GM23338 (cell line): Measurements from ENCODE around the gene DUS3L. TPM values are rescaled to one million over a fixed set of nuclear protein-coding genes. Genes with fewer than 3 reads are reported as not detected.

Experiments
- ATAC-seq: fragments of 200-7000 bp; cut with Tn5 transposase; 3 replicates; pipeline ENCODE4 v1.9.1; 2020
- DNase-seq: peaks from one replicate; pipeline ENCODE4 v3.0.0-alpha.2; 2015; ENCODE audit warnings: low spot score
- H2AFZ ChIP-seq: fragments of 200-600 bp; sonication (generic); 2 replicates; pipeline ENCODE4 v1.8.0; 2016; ENCODE audit warnings: antibody characterized with exemption, mild to moderate bottlenecking, moderate library complexity
- H3F3A ChIP-seq: fragments of 200-600 bp; sonication (generic); replicated peaks from 2 replicates; pipeline ENCODE4 v1.8.0; 2017; ENCODE audit warnings: antibody characterized with exemption, mixed run types, low read depth
- H3K27ac ChIP-seq: fragments of 200-600 bp; sonication (generic); 2 replicates; pipeline ENCODE4 v1.6.1; 2016; ENCODE audit warnings: low read depth
- H3K27me3 ChIP-seq: fragments of 200-600 bp; sonication (generic); 2 replicates; pipeline ENCODE4 v1.8.0; 2016; ENCODE audit warnings: mild to moderate bottlenecking, mixed run types, moderate library complexity; ENCODE audit not compliant: insufficient read depth
- H3K36me3 ChIP-seq: fragments of 200-600 bp; sonication (generic); 2 replicates; pipeline ENCODE4 v1.8.0; 2016; ENCODE audit warnings: mild to moderate bottlenecking; ENCODE audit not compliant: insufficient read depth
- H3K4me1 ChIP-seq: fragments of 200-600 bp; sonication (generic); 2 replicates; pipeline ENCODE4 v1.8.0; 2016; ENCODE audit warnings: mild to moderate bottlenecking, moderate library complexity; ENCODE audit not compliant: insufficient read depth
- H3K4me2 ChIP-seq: fragments of 200-600 bp; sonication (generic); 2 replicates; pipeline ENCODE4 v1.7.1; 2017; ENCODE audit warnings: mixed run types
- H3K4me3 ChIP-seq: fragments of 200-600 bp; sonication (generic); 2 replicates; pipeline ENCODE4 v1.6.1; 2016; ENCODE audit warnings: mixed run types
- H3K79me2 ChIP-seq: fragments of 200-600 bp; sonication (generic); replicated peaks from 2 replicates; pipeline ENCODE4 v1.8.0; 2017; ENCODE audit warnings: mild to moderate bottlenecking; ENCODE audit not compliant: insufficient read depth
- H3K9me2 ChIP-seq: fragments of 200-600 bp; sonication (generic); 2 replicates; pipeline ENCODE4 v1.8.0; 2017; ENCODE audit not compliant: insufficient read depth
- H4K20me1 ChIP-seq: fragments of 200-600 bp; sonication (generic); replicated peaks from 2 replicates; pipeline ENCODE4 v1.8.0; 2017; ENCODE audit warnings: mild to moderate bottlenecking; ENCODE audit not compliant: insufficient read depth
- H3K27ac Mint-ChIP-seq: 2 replicates; pipeline ENCODE4 v1.8.0; 2020; ENCODE audit warnings: inconsistent platforms, mild to moderate bottlenecking, moderate library complexity, mixed read lengths
- H3K27me3 Mint-ChIP-seq: 3 replicates; pipeline ENCODE4 v1.8.0; 2022; ENCODE audit warnings: low read depth, mild to moderate bottlenecking, moderate library complexity, mixed read lengths, inconsistent platforms; ENCODE audit not compliant: insufficient read depth, poor library complexity
- H3K36me3 Mint-ChIP-seq: 3 replicates; pipeline ENCODE4 v1.8.0; 2021; ENCODE audit warnings: low read depth, mild to moderate bottlenecking, inconsistent platforms, moderate library complexity, mixed read lengths
- H3K4me1 Mint-ChIP-seq: 3 replicates; pipeline ENCODE4 v1.8.0; 2020; ENCODE audit warnings: mild to moderate bottlenecking, inconsistent platforms, mixed read lengths
- H3K4me3 Mint-ChIP-seq: 3 replicates; pipeline ENCODE4 v1.8.0; 2021; ENCODE audit warnings: moderate library complexity, mild to moderate bottlenecking, inconsistent platforms, mixed read lengths
- H3K9me3 Mint-ChIP-seq: 3 replicates; pipeline ENCODE4 v1.8.0; 2020; ENCODE audit warnings: moderate library complexity, mild to moderate bottlenecking, inconsistent platforms, mixed read lengths
- CREB1 ChIP-seq: fragments of 250-450 bp; sonication (Bioruptor Pico); IDR thresholded peaks from 2 replicates; pipeline ENCODE4 v1.5.0; 2020; ENCODE audit warnings: low read depth, mild to moderate bottlenecking, moderate library complexity
- ETS1 ChIP-seq: IDR thresholded peaks from 2 replicates; pipeline ENCODE4 v1.6.1; 2016; ENCODE audit warnings: antibody characterized with exemption
- EZH2 ChIP-seq: fragments of 200-600 bp; sonication (generic); IDR thresholded peaks from one replicate; pipeline ENCODE4 v1.8.0; 2017; ENCODE audit warnings: antibody characterized with exemption, mild to moderate bottlenecking, low read depth; ENCODE audit not compliant: unreplicated experiment
- EZH2phosphoT487 ChIP-seq: fragments of 200-600 bp; sonication (generic); IDR thresholded peaks from one replicate; pipeline ENCODE4 v1.8.1; 2018; ENCODE audit warnings: antibody characterized with exemption; ENCODE audit not compliant: unreplicated experiment
- NANOG ChIP-seq: IDR thresholded peaks from 2 replicates; pipeline ENCODE4 v1.6.1; 2016; ENCODE audit warnings: antibody characterized with exemption, borderline replicate concordance
- STAT1 ChIP-seq: IDR thresholded peaks from one replicate; pipeline ENCODE4 v1.6.1; 2016; ENCODE audit warnings: antibody characterized with exemption; ENCODE audit not compliant: unreplicated experiment
- ZNF114 ChIP-seq: fragments of 250-450 bp; sonication (Bioruptor Pico); IDR thresholded peaks from 2 replicates; pipeline ENCODE4 v1.5.0; 2020; ENCODE audit warnings: mild to moderate bottlenecking, moderate library complexity
- ZNF331 ChIP-seq: fragments of 250-450 bp; sonication (Bioruptor Pico); IDR thresholded peaks from 2 replicates; pipeline ENCODE4 v1.5.0; 2020; ENCODE audit warnings: low read depth, mild to moderate bottlenecking, moderate library complexity
- polyA plus RNA-seq: library from polyadenylated mRNA; unstranded; fragments of >200 nt; fragmentation: Nextera tagmentation; extraction: Ambion mirVana; gene quantifications from 2 replicates; pipeline ENCODE4 v1.2.1, GENCODE V29; 2016
- total RNA-seq: library from RNA; depleted of rRNA; stranded (reverse); fragments of >200 nt; shearing (Covaris generic); gene quantifications from 2 replicates; pipeline ENCODE4 v1.2.3, GENCODE V29; 2014
- TF ChIP-seq, protein P1 (sequence below): fragments of 250-450 bp; sonication (Bioruptor Pico); IDR thresholded peaks from 2 replicates; pipeline ENCODE4 v1.5.0; 2020; ENCODE audit warnings: mild to moderate bottlenecking, moderate library complexity

DUS3L gene
- total and polyA plus RNA-seq, 2 experiments from 2014 or later = 26.2 to 53.0 TPM

DNA sequence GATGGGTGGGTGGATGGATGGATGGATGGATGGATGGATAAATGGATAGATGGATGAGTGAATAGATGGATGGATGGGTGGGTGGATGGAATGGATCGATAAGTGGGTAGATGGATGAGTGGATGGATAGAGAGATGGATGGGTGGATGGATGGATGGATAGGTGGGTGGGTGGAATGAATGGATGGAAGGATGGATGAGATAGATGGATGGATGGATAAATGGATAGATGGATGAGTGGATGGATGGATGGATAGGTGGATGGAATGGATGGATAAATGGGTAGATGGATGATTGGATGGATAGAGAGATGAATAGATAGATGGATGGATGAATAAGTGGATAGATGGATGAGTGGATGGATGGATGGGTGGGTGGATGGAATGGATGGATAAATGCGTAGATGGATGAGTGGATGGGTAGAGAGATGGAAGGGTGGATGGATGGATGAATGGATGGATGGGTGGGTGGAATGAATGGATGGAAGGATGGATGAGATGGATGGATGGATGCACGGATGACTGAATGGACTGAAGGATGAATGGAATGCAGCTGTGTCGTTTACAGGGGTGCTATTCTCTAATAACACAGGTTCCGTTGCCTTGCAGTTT lies 28.2 kb downstream of the DUS3L start (continued):
- TF ChIP-seq, protein P1, sequence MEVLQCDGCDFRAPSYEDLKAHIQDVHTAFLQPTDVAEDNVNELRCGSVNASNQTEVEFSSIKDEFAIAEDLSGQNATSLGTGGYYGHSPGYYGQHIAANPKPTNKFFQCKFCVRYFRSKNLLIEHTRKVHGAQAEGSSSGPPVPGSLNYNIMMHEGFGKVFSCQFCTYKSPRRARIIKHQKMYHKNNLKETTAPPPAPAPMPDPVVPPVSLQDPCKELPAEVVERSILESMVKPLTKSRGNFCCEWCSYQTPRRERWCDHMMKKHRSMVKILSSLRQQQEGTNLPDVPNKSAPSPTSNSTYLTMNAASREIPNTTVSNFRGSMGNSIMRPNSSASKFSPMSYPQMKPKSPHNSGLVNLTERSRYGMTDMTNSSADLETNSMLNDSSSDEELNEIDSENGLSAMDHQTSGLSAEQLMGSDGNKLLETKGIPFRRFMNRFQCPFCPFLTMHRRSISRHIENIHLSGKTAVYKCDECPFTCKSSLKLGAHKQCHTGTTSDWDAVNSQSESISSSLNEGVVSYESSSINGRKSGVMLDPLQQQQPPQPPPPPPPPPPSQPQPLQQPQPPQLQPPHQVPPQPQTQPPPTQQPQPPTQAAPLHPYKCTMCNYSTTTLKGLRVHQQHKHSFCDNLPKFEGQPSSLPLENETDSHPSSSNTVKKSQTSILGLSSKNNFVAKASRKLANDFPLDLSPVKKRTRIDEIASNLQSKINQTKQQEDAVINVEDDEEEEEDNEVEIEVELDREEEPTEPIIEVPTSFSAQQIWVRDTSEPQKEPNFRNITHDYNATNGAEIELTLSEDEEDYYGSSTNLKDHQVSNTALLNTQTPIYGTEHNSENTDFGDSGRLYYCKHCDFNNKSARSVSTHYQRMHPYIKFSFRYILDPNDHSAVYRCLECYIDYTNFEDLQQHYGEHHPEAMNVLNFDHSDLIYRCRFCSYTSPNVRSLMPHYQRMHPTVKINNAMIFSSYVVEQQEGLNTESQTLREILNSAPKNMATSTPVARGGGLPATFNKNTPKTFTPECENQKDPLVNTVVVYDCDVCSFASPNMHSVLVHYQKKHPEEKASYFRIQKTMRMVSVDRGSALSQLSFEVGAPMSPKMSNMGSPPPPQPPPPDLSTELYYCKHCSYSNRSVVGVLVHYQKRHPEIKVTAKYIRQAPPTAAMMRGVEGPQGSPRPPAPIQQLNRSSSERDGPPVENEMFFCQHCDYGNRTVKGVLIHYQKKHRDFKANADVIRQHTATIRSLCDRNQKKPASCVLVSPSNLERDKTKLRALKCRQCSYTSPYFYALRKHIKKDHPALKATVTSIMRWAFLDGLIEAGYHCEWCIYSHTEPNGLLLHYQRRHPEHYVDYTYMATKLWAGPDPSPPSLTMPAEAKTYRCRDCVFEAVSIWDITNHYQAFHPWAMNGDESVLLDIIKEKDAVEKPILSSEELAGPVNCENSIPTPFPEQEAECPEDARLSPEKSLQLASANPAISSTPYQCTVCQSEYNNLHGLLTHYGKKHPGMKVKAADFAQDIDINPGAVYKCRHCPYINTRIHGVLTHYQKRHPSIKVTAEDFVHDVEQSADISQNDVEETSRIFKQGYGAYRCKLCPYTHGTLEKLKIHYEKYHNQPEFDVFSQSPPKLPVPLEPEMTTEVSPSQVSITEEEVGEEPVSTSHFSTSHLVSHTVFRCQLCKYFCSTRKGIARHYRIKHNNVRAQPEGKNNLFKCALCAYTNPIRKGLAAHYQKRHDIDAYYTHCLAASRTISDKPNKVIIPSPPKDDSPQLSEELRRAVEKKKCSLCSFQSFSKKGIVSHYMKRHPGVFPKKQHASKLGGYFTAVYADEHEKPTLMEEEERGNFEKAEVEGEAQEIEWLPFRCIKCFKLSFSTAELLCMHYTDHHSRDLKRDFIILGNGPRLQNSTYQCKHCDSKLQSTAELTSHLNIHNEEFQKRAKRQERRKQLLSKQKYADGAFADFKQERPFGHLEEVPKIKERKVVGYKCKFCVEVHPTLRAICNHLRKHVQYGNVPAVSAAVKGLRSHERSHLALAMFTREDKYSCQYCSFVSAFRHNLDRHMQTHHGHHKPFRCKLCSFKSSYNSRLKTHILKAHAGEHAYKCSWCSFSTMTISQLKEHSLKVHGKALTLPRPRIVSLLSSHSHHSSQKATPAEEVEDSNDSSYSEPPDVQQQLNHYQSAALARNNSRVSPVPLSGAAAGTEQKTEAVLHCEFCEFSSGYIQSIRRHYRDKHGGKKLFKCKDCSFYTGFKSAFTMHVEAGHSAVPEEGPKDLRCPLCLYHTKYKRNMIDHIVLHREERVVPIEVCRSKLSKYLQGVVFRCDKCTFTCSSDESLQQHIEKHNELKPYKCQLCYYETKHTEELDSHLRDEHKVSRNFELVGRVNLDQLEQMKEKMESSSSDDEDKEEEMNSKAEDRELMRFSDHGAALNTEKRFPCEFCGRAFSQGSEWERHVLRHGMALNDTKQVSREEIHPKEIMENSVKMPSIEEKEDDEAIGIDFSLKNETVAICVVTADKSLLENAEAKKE = no peak
- TF ChIP-seq ETS1 (no peak), CREB1 (CRISPR knock-in tag) (no peak), EZH2phosphoT487 (no peak)

- no peaks in the 10 kb centered on the region for H3K4me1 Mint-ChIP-seq
- TF ChIP-seq EZH2 (no peak), STAT1 (no peak), ZNF331 (CRISPR knock-in tag) (no peak), NANOG (no peak), EZH2phosphoT487 (no peak), ZNF114 (CRISPR knock-in tag) (no peak)
- TF ChIP-seq, protein P1 = no peak
These were observed 37.2 kb downstream of the DUS3L start for GRCh38 chr19:5753743-5754142.

More at GRCh38 chr19:5753743-5754142, 37.2 kb downstream of the DUS3L start:
- Histone ChIP-seq H2AFZ (no peak overlapping the region), H3F3A (no peaks in the 10 kb centered on the region), H3K4me1 (no peaks in the 10 kb centered on the region), H3K79me2 (no peaks in the 10 kb centered on the region), H4K20me1 (no peaks in the 10 kb centered on the region), H3K36me3 (no peaks in the 10 kb centered on the region), H3K4me2 (no peak overlapping the region), H3K27me3 (no peaks in the 10 kb centered on the region), H3K4me3 (no peak overlapping the region), H3K27ac (no peak overlapping the region), H3K9me2 (no peaks in the 10 kb centered on the region)
- Mint-ChIP-seq H3K4me3 (no peak overlapping the region), H3K27ac (no peak overlapping the region), H3K9me3 (no peaks in the 10 kb centered on the region), H3K27me3 (peaks cover 10% of the 10 kb centered on the region), H3K36me3 (no peaks in the 10 kb centered on the region)
- ATAC-seq = no peak
- no peak for DNase-seq
